ENCODE results near the gene LRRC34. TPM values are rescaled to one million over a fixed set of nuclear protein-coding genes. Genes with fewer than 3 reads are reported as not detected.

LRRC34 gene
- total and polyA plus RNA-seq, 2 of the 8 experiments (the other 6 are each of a cell fraction or from before 2014, with no cell fraction given), result 3.3 to 4.1 TPM

DNA sequence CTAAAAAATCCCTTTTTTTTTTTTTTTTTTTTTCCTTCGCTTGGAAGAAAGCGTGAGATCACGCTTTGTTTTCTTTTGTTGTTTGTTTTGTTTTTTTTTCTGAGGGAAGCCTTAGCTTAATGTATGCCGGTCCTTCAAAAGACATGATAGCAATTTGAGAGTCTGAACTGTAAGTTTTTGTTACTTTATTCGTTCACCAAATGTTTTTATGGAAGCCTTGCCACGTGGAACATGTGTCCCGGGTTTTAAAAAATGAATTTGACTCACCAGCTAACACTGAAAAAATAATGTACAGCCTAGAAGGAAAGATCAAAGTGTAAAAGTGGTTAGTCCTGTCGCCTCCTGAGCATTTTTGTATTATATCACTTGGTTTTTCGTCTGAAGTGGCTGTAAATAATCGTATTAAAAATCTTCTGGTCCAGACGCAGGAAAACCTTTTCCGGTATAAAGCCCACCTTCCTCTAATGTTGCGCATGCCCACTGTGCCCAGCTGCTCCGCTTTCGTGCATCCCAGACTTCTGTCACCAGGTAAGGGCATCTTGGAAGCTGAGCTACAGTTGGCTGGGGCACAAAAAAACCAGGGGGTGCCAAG lies 40.3 kb downstream of the LRRC34 start:
- peaks cover 0 to 36% of the 10 kb centered on the region in 2 experiments; a peak in 3 of 4 replicates for H3K79me2 ChIP-seq (ENCODE audit: control insufficient read depth in 1 of 2, insufficient read depth in 2 of 2, low read length in 2 of 2)

More for the DNA sequence above, 40.3 kb downstream of the LRRC34 start:
- H3K14ac ChIP-seq (ENCODE audit: insufficient read length), result no peak overlapping the region
- H3K27ac ChIP-seq (ENCODE audit: low read depth, low read length), result peak overlapping the region; percentile 96
- H3K4ac ChIP-seq (replicated peaks; ENCODE audit: insufficient read length, low read depth, low read length), result no peak overlapping the region
- no peaks in the 10 kb centered on the region for H3K9me3 ChIP-seq (ENCODE audit: insufficient read depth in 2 of 2, low read depth in 1 of 2, low read length in 1 of 2)
- H2BK5ac ChIP-seq (ENCODE audit: low read depth, low read length), result peak overlapping the region; percentile 92
- no peak overlapping the region for H2BK120ac ChIP-seq (replicated peaks; ENCODE audit: low read depth, low read length)
- H3K56ac ChIP-seq (replicated peaks; ENCODE audit: insufficient read length, low read depth, low read length), result peak overlapping the region; percentile 94
- peaks cover 0 to 3% (median 1%) of the 10 kb centered on the region in 4 experiments; a peak in 1 of 7 replicates for H3K4me1 ChIP-seq (replicated peaks in 1 of 4; ENCODE audit: control insufficient read depth in 3 of 4, insufficient read depth in 4 of 4, low read length in 3 of 4)
- H2BK15ac ChIP-seq (ENCODE audit: low read length), result no peak overlapping the region
- peak overlapping the region; percentile 21 to 74 for H3K4me2 ChIP-seq (ENCODE audit: insufficient read depth in 1 of 2, low read depth in 2 of 2, low read length in 2 of 2)
- peak overlapping the region; percentile 82 for H4K5ac ChIP-seq (ENCODE audit: insufficient read length, low read depth, low read length)
- H4K20me1 ChIP-seq (replicated peaks in 1 of 2; ENCODE audit: control insufficient read depth in 1 of 2, insufficient read depth in 2 of 2, low read length in 2 of 2), result peaks cover 0 to 2% of the 10 kb centered on the region in 2 experiments
- H3K4me3 ChIP-seq (ENCODE audit: extremely low read depth in 1 of 4, insufficient read depth in 2 of 4, low read depth in 3 of 4, low read length in 4 of 4), result peak overlapping the region; percentile 44 to 91 (median 91)
- FAIRE-seq (no peak), DNase-seq (ENCODE audit: low read depth in 1 of 2, low spot score in 2 of 2) (no peak)
- peak overlapping the region; percentile 48 to 92 (median 84) for H3K9ac ChIP-seq (replicated peaks in 1 of 4; ENCODE audit: extremely low read depth in 1 of 4, low read depth in 3 of 4, low read length in 3 of 4)
- no peak overlapping the region for H2BK12ac ChIP-seq (ENCODE audit: low read depth, low read length)
- no peak overlapping the region for H2AK5ac ChIP-seq (ENCODE audit: low read depth, low read length)
- WGBS, 2 experiments (ENCODE audit: extremely low coverage in 1 of 2, insufficient coverage in 1 of 2, insufficient read length in 1 of 2, insufficient replicate concordance in 2 of 2, low coverage in 1 of 2, low lambda C conversion rate in 2 of 2, missing lambda C conversion rate in 1 of 2), result 2% methylated on average over 14 of the region's 15 CpGs; no CpG with 5 or more reads in 1 of the 2 experiments
- TF ChIP-seq SIN3A (conservative IDR thresholded peaks at IDR 0.05 in 1 of 2, IDR thresholded peaks at IDR 0.05 in 1 of 2; ENCODE audit: low read depth in 1 of 2, low read length in 2 of 2), result 0 out of 4 replicates have a peak, but pooled peaks of 1 of the 2 experiments have one; percentile 29
- TF ChIP-seq KDM5A (IDR thresholded peaks at IDR 0.05; ENCODE audit: low read length), result no peak
- TF ChIP-seq SAP30 (IDR thresholded peaks at IDR 0.05; ENCODE audit: insufficient read depth, insufficient replicate concordance, low read length), result peak; percentile 11
- TF ChIP-seq, protein P1, sequence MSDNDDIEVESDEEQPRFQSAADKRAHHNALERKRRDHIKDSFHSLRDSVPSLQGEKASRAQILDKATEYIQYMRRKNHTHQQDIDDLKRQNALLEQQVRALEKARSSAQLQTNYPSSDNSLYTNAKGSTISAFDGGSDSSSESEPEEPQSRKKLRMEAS (IDR thresholded peaks at IDR 0.05), result peak; percentile 82; the same call in 1 of the 2 replicates
- TF ChIP-seq CHD1 (IDR thresholded peaks at IDR 0.05; ENCODE audit: low read depth, low read length), result no peak
- peak; percentile 52; the same call in 1 of the 2 replicates for TF ChIP-seq E2F6 (IDR thresholded peaks at IDR 0.05)
- TF ChIP-seq NRF1 (IDR thresholded peaks at IDR 0.05; ENCODE audit: low read depth, low read length), result peak; percentile 67
- no peak for TF ChIP-seq GABPA (IDR thresholded peaks at IDR 0.05; ENCODE audit: borderline replicate concordance, insufficient read depth, low read length)
- no peak for TF ChIP-seq HDAC6 (IDR thresholded peaks at IDR 0.05; ENCODE audit: low read depth, low read length)
- H4K91ac ChIP-seq (replicated peaks; ENCODE audit: insufficient read length, low read length), result peak overlapping the region; percentile 31
- no peak overlapping the region for H2BK20ac ChIP-seq (ENCODE audit: low read length)
- H3K79me1 ChIP-seq (ENCODE audit: low read depth, low read length), result no peaks in the 10 kb centered on the region; the same call in 1 of the 2 replicates
- ChIA-PET CTCF (ENCODE audit: partially characterized antibody) (interaction anchor here (0.6 to 1.8 kb wide), 3 partner anchors 8 to 40 kb away, joined by 3 to 7 read pairs (median 4); partner anchors contain the start of gene TERC), POLR2A (ENCODE audit: partially characterized antibody) (interaction anchor here (0.7 to 3.5 kb wide), 7 partner anchors 9 to 585 kb away, joined by 3 to 30 read pairs (median 4); partner anchors contain the start of genes LRRC34, LRRIQ4, SKIL and TERC)
- no peaks in the 10 kb centered on the region for H3K27me3 ChIP-seq (replicated peaks in 1 of 4; ENCODE audit: control insufficient read depth in 3 of 4, extremely low read depth in 1 of 4, insufficient read depth in 3 of 4, low read length in 3 of 4)
- H3K36me3 ChIP-seq (ENCODE audit: control insufficient read depth in 2 of 4, insufficient read depth in 4 of 4, low read length in 3 of 4), result peaks cover 0 to 25% (median under 1%) of the 10 kb centered on the region in 4 experiments; a peak in 3 of 8 replicates
- no peak overlapping the region for H3K23ac ChIP-seq (ENCODE audit: insufficient read length)
- H3K18ac ChIP-seq (ENCODE audit: extremely low read depth, low read length), result no peak overlapping the region
- no peaks in the 10 kb centered on the region for H3K23me2 ChIP-seq (ENCODE audit: low read depth, low read length)
- peak overlapping the region; percentile 97; the same call in 1 of the 2 replicates for H4K8ac ChIP-seq (ENCODE audit: extremely low read depth, insufficient read depth, low read length)
- H2AFZ ChIP-seq (ENCODE audit: low read length), result peak overlapping the region; percentile 83

Measured in H1 (cell line).